TTC549 (cell line): ENCODE measurements around the gene RAB28.

Source experiments
- FAIRE-seq: peaks from 2 replicates; lab custom pipeline; 2012; peaks lifted over from hg19 to GRCh38; lab: Jason Lieb, UNC

The RAB28 gene

GRCh38 chr4:13509442-13509841 is 25.3 kb upstream of the RAB28 start:
- FAIRE-seq: no peak

GRCh38 chr4:13504374-13504773 is 20.2 kb upstream of the RAB28 start:
- no peak for FAIRE-seq

- FAIRE-seq: no peak
Measured at GRCh38 chr4:13498469-13498868, 14.3 kb upstream of the RAB28 start.

- FAIRE-seq: no peak
Measured at GRCh38 chr4:13496605-13497004, 12.5 kb upstream of the RAB28 start.

- FAIRE-seq: no peak
Measured at GRCh38 chr4:13495753-13496152, 11.6 kb upstream of the RAB28 start.

GRCh38 chr4:13493793-13494192 is 9.7 kb upstream of the RAB28 start:
- FAIRE-seq: no peak

- FAIRE-seq: no peak
Measured at GRCh38 chr4:13492747-13493146, 8.6 kb upstream of the RAB28 start.

GRCh38 chr4:13484749-13485221 is 645 bp upstream of the RAB28 start:
- no peak for FAIRE-seq

GRCh38 chr4:13483768-13484121 is 395 bp downstream of the RAB28 start:
- FAIRE-seq: no peak

GRCh38 chr4:13483136-13483767 is 888 bp downstream of the RAB28 start:
- no peak for FAIRE-seq

- FAIRE-seq: no peak
Measured at GRCh38 chr4:13481569-13481968, 2.6 kb downstream of the RAB28 start.

- FAIRE-seq: no peak
Measured at GRCh38 chr4:13478707-13479106, 5.4 kb downstream of the RAB28 start.

GRCh38 chr4:13478131-13478530 is 6.0 kb downstream of the RAB28 start:
- FAIRE-seq: no peak

- no peak for FAIRE-seq
Measured at GRCh38 chr4:13476915-13477314, 7.2 kb downstream of the RAB28 start.

- FAIRE-seq: peak; percentile 20
Measured at GRCh38 chr4:13476152-13476551, 8.0 kb downstream of the RAB28 start.

- FAIRE-seq: no peak
Measured at GRCh38 chr4:13471400-13471799, 12.7 kb downstream of the RAB28 start.

- no peak for FAIRE-seq
Measured at GRCh38 chr4:13470379-13470778, 13.8 kb downstream of the RAB28 start.

- FAIRE-seq: no peak
Measured at GRCh38 chr4:13464973-13465372, 19.2 kb downstream of the RAB28 start.

GRCh38 chr4:13464543-13464942 is 19.6 kb downstream of the RAB28 start:
- FAIRE-seq: no peak

GRCh38 chr4:13461191-13461905 is 22.8 kb downstream of the RAB28 start:
- FAIRE-seq: no peak

- FAIRE-seq: no peak
Measured at GRCh38 chr4:13455411-13455810, 28.7 kb downstream of the RAB28 start.

GRCh38 chr4:13454786-13455185 is 29.4 kb downstream of the RAB28 start:
- FAIRE-seq: no peak

GRCh38 chr4:13452927-13453579 is 31.1 kb downstream of the RAB28 start:
- no peak for FAIRE-seq

GRCh38 chr4:13449590-13449989 is 34.5 kb downstream of the RAB28 start:
- FAIRE-seq: no peak
